ENCODE measurements around the gene BRSK2.
"Not testable (repeated sequence)": the region's sequence is repeated elsewhere in the genome, so short reads cannot be mapped to it uniquely, and the experiment has no call there.

The BRSK2 gene

DNA sequence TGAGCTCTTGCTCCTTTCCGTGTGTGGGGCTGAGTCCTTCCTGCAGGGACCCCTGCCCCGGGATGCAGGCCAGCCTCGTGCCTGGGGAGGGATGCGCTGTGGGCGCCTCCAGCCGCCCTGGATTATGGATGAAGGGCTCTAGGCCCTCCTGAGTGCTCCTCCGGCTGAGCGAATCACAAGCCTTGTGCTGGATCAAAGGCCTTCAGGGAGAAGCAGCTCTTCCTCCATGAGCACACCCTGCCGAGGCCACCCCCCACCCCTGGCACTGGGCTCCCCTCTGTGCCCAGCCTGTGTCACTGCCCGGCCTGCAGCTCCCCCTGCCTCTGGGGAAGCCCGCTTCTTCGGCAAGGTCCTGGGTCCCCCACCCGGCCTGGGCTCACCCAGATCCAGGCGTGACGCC is 43.8 kb downstream of the BRSK2 start:
- Histone ChIP-seq H3K9me3 (replicated peaks; ENCODE audit: insufficient read depth, low read length) (no peaks in the 10 kb centered on the region), H3K4me3 (ENCODE audit: low read length) (no peak overlapping the region), H3F3A (ENCODE audit: insufficient read depth, low read length) (no peaks in the 10 kb centered on the region), H3K4me1 (ENCODE audit: low read length) (no peaks in the 10 kb centered on the region), H3K4me2 (ENCODE audit: low read depth, low read length) (no peak overlapping the region), H3K27me3 (replicated peaks; ENCODE audit: insufficient read depth, low read length) (peaks cover 8% of the 10 kb centered on the region), H2AFZ (ENCODE audit: low read length) (no peak overlapping the region), H3K36me3 (replicated peaks; ENCODE audit: insufficient read depth, low read length) (no peaks in the 10 kb centered on the region), H3K79me2 (ENCODE audit: low read length) (no peaks in the 10 kb centered on the region), H3K27ac (ENCODE audit: low read length) (no peak overlapping the region), H3K9me2 (replicated peaks; ENCODE audit: insufficient read depth, low read length) (no peaks in the 10 kb centered on the region), H3K9ac (ENCODE audit: low read length) (no peak overlapping the region), H4K20me1 (ENCODE audit: insufficient read depth, low read length) (no peaks in the 10 kb centered on the region)
- no peak for DNase-seq
- TF ChIP-seq CTCF (IDR thresholded peaks at IDR 0.05; ENCODE audit: low read length) (no peak), EZH2 (optimal IDR thresholded peaks at IDR 0.05; ENCODE audit: low read depth, low read length) (no peak), EZH2phosphoT487 (IDR thresholded peaks at IDR 0.05; ENCODE audit: low read length) (no peak)

GRCh38 chr11:1433977-1434640 is 44.4 kb downstream of the BRSK2 start:
- H3K4me1 ChIP-seq (ENCODE audit: low read length) = no peaks in the 10 kb centered on the region
- no peaks in the 10 kb centered on the region for H3K36me3 ChIP-seq (replicated peaks; ENCODE audit: insufficient read depth, low read length)
- H3K4me2 ChIP-seq (ENCODE audit: low read depth, low read length) = no peak overlapping the region
- H3K9me2 ChIP-seq (replicated peaks; ENCODE audit: insufficient read depth, low read length) = no peaks in the 10 kb centered on the region
- H3K27ac ChIP-seq (ENCODE audit: low read length) = no peak overlapping the region
- H3K4me3 ChIP-seq (ENCODE audit: low read length) = no peak overlapping the region
- no peak for DNase-seq
- no peaks in the 10 kb centered on the region for H3K9me3 ChIP-seq (replicated peaks; ENCODE audit: insufficient read depth, low read length)
- H4K20me1 ChIP-seq (ENCODE audit: insufficient read depth, low read length) = no peaks in the 10 kb centered on the region
- no peak overlapping the region for H3K9ac ChIP-seq (ENCODE audit: low read length)
- TF ChIP-seq EZH2phosphoT487 (IDR thresholded peaks at IDR 0.05; ENCODE audit: low read length) (no peak), CTCF (IDR thresholded peaks at IDR 0.05; ENCODE audit: low read length) (no peak), EZH2 (optimal IDR thresholded peaks at IDR 0.05; ENCODE audit: low read depth, low read length) (no peak)
- no peaks in the 10 kb centered on the region for H3F3A ChIP-seq (ENCODE audit: insufficient read depth, low read length)
- H3K27me3 ChIP-seq (replicated peaks; ENCODE audit: insufficient read depth, low read length) = peaks cover 8% of the 10 kb centered on the region
- H3K79me2 ChIP-seq (ENCODE audit: low read length) = no peaks in the 10 kb centered on the region
- no peak overlapping the region for H2AFZ ChIP-seq (ENCODE audit: low read length)

- not testable (repeated sequence) for H3K27ac ChIP-seq (ENCODE audit: low read length); H3K9me2 ChIP-seq (replicated peaks; ENCODE audit: insufficient read depth, low read length); H3K4me1 ChIP-seq (ENCODE audit: low read length); H3K4me2 ChIP-seq (ENCODE audit: low read depth, low read length); H3K36me3 ChIP-seq (replicated peaks; ENCODE audit: insufficient read depth, low read length); H3K27me3 ChIP-seq (replicated peaks; ENCODE audit: insufficient read depth, low read length); H3F3A ChIP-seq (ENCODE audit: insufficient read depth, low read length); H2AFZ ChIP-seq (ENCODE audit: low read length); H3K9me3 ChIP-seq (replicated peaks; ENCODE audit: insufficient read depth, low read length); DNase-seq; H4K20me1 ChIP-seq (ENCODE audit: insufficient read depth, low read length); H3K4me3 ChIP-seq (ENCODE audit: low read length); H3K9ac ChIP-seq (ENCODE audit: low read length); H3K79me2 ChIP-seq (ENCODE audit: low read length)
These were observed 45.7 kb downstream of the BRSK2 start for GRCh38 chr11:1435479-1435819.

DNA sequence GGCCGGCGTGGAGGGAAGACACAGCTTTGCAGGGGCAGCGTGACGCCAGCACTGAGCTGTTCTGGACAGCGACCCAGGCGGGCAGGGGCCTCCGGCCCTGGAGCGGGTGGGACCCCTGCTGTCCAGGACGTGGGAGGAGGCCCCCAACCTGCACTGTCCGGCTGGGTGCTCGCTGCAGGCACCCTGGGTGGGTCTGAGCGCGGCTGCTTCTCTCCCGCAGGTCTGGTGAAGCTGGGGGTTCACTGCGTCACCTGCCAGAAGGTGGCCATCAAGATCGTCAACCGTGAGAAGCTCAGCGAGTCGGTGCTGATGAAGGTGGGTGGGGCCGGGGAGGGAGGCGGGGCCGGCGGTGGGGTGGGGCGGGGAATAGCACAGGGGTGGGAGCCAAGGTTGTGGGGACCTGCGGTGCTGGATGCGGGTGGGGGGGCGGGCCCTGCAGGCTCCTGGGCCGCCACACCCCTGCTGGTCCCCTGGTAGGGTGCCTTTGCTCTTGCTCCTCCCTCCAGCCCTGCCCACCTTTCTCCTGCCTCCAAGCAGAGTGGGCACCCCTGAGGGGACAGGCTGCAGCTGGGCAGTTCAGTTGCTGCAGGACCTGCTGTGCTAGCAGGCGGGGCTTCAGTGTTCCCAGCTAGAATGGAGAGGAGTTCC is 46.2 kb downstream of the BRSK2 start:
- Histone ChIP-seq H3K9me2 (replicated peaks; ENCODE audit: insufficient read depth, low read length) (no peaks in the 10 kb centered on the region), H4K20me1 (ENCODE audit: insufficient read depth, low read length) (no peaks in the 10 kb centered on the region), H3K4me2 (ENCODE audit: low read depth, low read length) (no peak overlapping the region), H3K4me1 (ENCODE audit: low read length) (no peaks in the 10 kb centered on the region), H3F3A (ENCODE audit: insufficient read depth, low read length) (no peaks in the 10 kb centered on the region), H3K36me3 (replicated peaks; ENCODE audit: insufficient read depth, low read length) (no peaks in the 10 kb centered on the region), H3K27me3 (replicated peaks; ENCODE audit: insufficient read depth, low read length) (peaks cover 8% of the 10 kb centered on the region), H3K79me2 (ENCODE audit: low read length) (no peaks in the 10 kb centered on the region), H2AFZ (ENCODE audit: low read length) (no peak overlapping the region), H3K4me3 (ENCODE audit: low read length) (no peak overlapping the region), H3K9me3 (replicated peaks; ENCODE audit: insufficient read depth, low read length) (no peaks in the 10 kb centered on the region), H3K9ac (ENCODE audit: low read length) (no peak overlapping the region), H3K27ac (ENCODE audit: low read length) (no peak overlapping the region)
- TF ChIP-seq CTCF (IDR thresholded peaks at IDR 0.05; ENCODE audit: low read length) = no peak
- TF ChIP-seq EZH2phosphoT487 (IDR thresholded peaks at IDR 0.05; ENCODE audit: low read length) = no peak
- TF ChIP-seq EZH2 (optimal IDR thresholded peaks at IDR 0.05; ENCODE audit: low read depth, low read length) = no peak
- DNase-seq = no peak
